ENCODE data around the gene TMEM132D. TPM values are rescaled to one million over a fixed set of nuclear protein-coding genes. Genes with fewer than 3 reads are reported as not detected.

Gene TMEM132D
- total RNA-seq, 1 donor from 2014 or later = not detected

DNA sequence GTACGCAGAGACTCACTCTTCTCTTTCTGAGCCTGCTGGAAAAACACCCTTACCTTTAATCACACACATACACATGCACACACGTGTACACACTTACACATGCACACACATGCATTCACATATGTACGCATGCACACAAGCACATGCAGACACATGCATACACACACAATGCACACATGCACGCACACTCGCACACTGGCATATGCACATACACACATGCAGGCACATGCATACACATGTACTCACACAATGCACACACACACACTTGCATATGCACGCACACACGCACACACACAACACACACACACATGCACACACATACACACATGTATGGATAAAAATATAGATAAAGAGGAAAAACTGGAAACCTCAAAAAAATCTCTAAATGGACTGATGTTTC lies 801.6 kb downstream of the TMEM132D start:
- H3K4me1 ChIP-seq = no peaks in the 10 kb centered on the region

GRCh38 chr12:129101816-129102215 lies 802.0 kb downstream of the TMEM132D start:
- intact Hi-C loops (cut with DNase I) = no loop called here
- DNase-seq (ENCODE audit: extremely low spot score in 2 of 2) = no peak
- Histone ChIP-seq H3K4me1 (no peaks in the 10 kb centered on the region), H3K27me3 (no peaks in the 10 kb centered on the region), H3K9me3 (no peaks in the 10 kb centered on the region), H3K27ac (no peak overlapping the region), H3K4me3 (no peak overlapping the region), H3K36me3 (no peaks in the 10 kb centered on the region)
- TF ChIP-seq POLR2A (IDR thresholded peaks at IDR 0.05) (no peak), POLR2AphosphoS5 (IDR thresholded peaks at IDR 0.05; ENCODE audit: insufficient read depth in 1 of 2, low read depth in 1 of 2) (no peak)
- TF ChIP-seq, protein P1, sequence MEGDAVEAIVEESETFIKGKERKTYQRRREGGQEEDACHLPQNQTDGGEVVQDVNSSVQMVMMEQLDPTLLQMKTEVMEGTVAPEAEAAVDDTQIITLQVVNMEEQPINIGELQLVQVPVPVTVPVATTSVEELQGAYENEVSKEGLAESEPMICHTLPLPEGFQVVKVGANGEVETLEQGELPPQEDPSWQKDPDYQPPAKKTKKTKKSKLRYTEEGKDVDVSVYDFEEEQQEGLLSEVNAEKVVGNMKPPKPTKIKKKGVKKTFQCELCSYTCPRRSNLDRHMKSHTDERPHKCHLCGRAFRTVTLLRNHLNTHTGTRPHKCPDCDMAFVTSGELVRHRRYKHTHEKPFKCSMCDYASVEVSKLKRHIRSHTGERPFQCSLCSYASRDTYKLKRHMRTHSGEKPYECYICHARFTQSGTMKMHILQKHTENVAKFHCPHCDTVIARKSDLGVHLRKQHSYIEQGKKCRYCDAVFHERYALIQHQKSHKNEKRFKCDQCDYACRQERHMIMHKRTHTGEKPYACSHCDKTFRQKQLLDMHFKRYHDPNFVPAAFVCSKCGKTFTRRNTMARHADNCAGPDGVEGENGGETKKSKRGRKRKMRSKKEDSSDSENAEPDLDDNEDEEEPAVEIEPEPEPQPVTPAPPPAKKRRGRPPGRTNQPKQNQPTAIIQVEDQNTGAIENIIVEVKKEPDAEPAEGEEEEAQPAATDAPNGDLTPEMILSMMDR (IDR thresholded peaks at IDR 0.05) = no peak

More for the DNA sequence above, 801.6 kb downstream of the TMEM132D start:
- no peaks in the 10 kb centered on the region for H3K27me3 ChIP-seq
- H3K9me3 ChIP-seq = no peaks in the 10 kb centered on the region
- DNase-seq (ENCODE audit: extremely low spot score in 2 of 2) = no peak
- TF ChIP-seq, protein P1 (IDR thresholded peaks at IDR 0.05) = no peak
- TF ChIP-seq POLR2AphosphoS5 (IDR thresholded peaks at IDR 0.05; ENCODE audit: insufficient read depth in 1 of 2, low read depth in 1 of 2) (no peak), POLR2A (IDR thresholded peaks at IDR 0.05) (no peak)
- intact Hi-C loops (cut with DNase I) = no loop called here
- no peak overlapping the region for H3K4me3 ChIP-seq
- no peak overlapping the region for H3K27ac ChIP-seq
- no peaks in the 10 kb centered on the region for H3K36me3 ChIP-seq

- Histone ChIP-seq H3K4me1 (no peaks in the 10 kb centered on the region), H3K4me3 (no peak overlapping the region), H3K9me3 (no peaks in the 10 kb centered on the region), H3K36me3 (no peaks in the 10 kb centered on the region), H3K27ac (no peak overlapping the region), H3K27me3 (no peaks in the 10 kb centered on the region)
- TF ChIP-seq POLR2A (IDR thresholded peaks at IDR 0.05) = no peak
- TF ChIP-seq, protein P1 (IDR thresholded peaks at IDR 0.05) = no peak
- no peak for TF ChIP-seq POLR2AphosphoS5 (IDR thresholded peaks at IDR 0.05; ENCODE audit: insufficient read depth in 1 of 2, low read depth in 1 of 2)
- no peak for DNase-seq (ENCODE audit: extremely low spot score in 2 of 2)
- intact Hi-C loops (cut with DNase I) = no loop called here
Observed at GRCh38 chr12:129101404-129101803, 802.4 kb downstream of the TMEM132D start.

DNA sequence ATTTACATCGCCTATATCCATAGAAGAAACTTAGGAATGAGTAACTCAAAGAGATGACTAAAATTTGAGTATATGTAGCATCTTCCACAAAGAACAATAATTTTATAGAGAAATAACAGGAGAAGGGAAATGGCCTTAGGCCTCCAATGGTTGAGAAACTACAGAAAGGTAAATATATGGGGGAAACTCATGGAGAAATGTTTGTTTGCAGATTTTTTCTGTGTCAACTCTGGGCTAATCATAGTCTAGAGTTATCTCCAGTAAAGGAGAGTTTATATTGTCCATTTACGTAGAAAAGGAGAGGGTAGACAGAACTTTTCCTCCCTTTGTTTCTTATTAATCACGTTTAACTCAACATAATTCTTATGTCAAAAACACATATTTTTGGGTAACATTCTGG lies 806.4 kb downstream of the TMEM132D start:
- intact Hi-C loops (cut with DNase I) = no loop called here
- H3K4me1 ChIP-seq = no peaks in the 10 kb centered on the region

GRCh38 chr12:129096968-129097367 lies 806.9 kb downstream of the TMEM132D start:
- DNase-seq (ENCODE audit: extremely low spot score in 2 of 2) = no peak
- H3K36me3 ChIP-seq = no peaks in the 10 kb centered on the region
- no peaks in the 10 kb centered on the region for H3K27me3 ChIP-seq
- no peak for TF ChIP-seq POLR2A (IDR thresholded peaks at IDR 0.05)
- TF ChIP-seq POLR2AphosphoS5 (IDR thresholded peaks at IDR 0.05; ENCODE audit: insufficient read depth in 1 of 2, low read depth in 1 of 2) = no peak
- H3K4me3 ChIP-seq = no peak overlapping the region
- H3K4me1 ChIP-seq = no peaks in the 10 kb centered on the region
- no peaks in the 10 kb centered on the region for H3K9me3 ChIP-seq
- no peak overlapping the region for H3K27ac ChIP-seq
- intact Hi-C loops (cut with DNase I) = no loop called here

More for the DNA sequence above, 806.4 kb downstream of the TMEM132D start:
- Histone ChIP-seq H3K27me3 (no peaks in the 10 kb centered on the region), H3K36me3 (no peaks in the 10 kb centered on the region), H3K27ac (no peak overlapping the region), H3K9me3 (no peaks in the 10 kb centered on the region), H3K4me3 (no peak overlapping the region)
- TF ChIP-seq, protein P1 (IDR thresholded peaks at IDR 0.05) = no peak
- TF ChIP-seq POLR2A (IDR thresholded peaks at IDR 0.05) = no peak
- no peak for TF ChIP-seq POLR2AphosphoS5 (IDR thresholded peaks at IDR 0.05; ENCODE audit: insufficient read depth in 1 of 2, low read depth in 1 of 2)
- DNase-seq (ENCODE audit: extremely low spot score in 2 of 2) = no peak

Data from vagina (tissue), 2 donors.